Upper lobe of right lung (tissue), 1 donor: ENCODE measurements around the gene ATP2A1. TPM values are rescaled to one million over a fixed set of nuclear protein-coding genes. Genes with fewer than 3 reads are reported as not detected.

ENCODE experiments used
- ATAC-seq: fragments of 200-7000 bp; cut with Tn5 transposase; one replicate; pipeline ENCODE4 v1.9.1; 2020; ENCODE audit warnings: mild to moderate bottlenecking, moderate library complexity
- DNase-seq: peaks from one replicate; pipeline ENCODE4 v3.0.0-alpha.2; 2020
- H3K27ac ChIP-seq: fragments of 200-600 bp; one replicate; pipeline ENCODE4 v1.8.0; 2022
- H3K27me3 ChIP-seq: fragments of 200-600 bp; one replicate; pipeline ENCODE4 v1.8.0; 2022; ENCODE audit warnings: mild to moderate bottlenecking
- H3K36me3 ChIP-seq: fragments of 200-600 bp; one replicate; pipeline ENCODE4 v1.8.0; 2022
- H3K4me1 ChIP-seq: fragments of 200-600 bp; one replicate; pipeline ENCODE4 v1.8.0; 2022
- H3K4me3 ChIP-seq: fragments of 200-600 bp; one replicate; pipeline ENCODE4 v1.8.0; 2022; ENCODE audit warnings: mild to moderate bottlenecking
- H3K9me3 ChIP-seq: fragments of 200-600 bp; one replicate; pipeline ENCODE4 v1.8.0; 2022
- CTCF ChIP-seq: fragments of 200-600 bp; IDR thresholded peaks from one replicate; pipeline ENCODE4 v1.8.0; 2022; ENCODE audit warnings: antibody characterized with exemption
- intact Hi-C: fragments of 100-400 bp; cut with DNase I; formaldehyde crosslinking; loops from one replicate; pipeline ENCODE4 v1.11.0; 2022
- total RNA-seq: library from RNA; stranded (reverse); fragmentation: NEBNext Ultra II Directional; extraction: Animal tissue kit (Norgen Biotek cat#: 25700); gene quantifications from one replicate; pipeline ENCODE4 v1.2.1, GENCODE V29; 2021
- donor health status: DM: no; HTN: yes; CAD: no; lungs with severe emphysema.

Gene ATP2A1
- total RNA-seq, 1 donor from 2014 or later: 0.46 TPM

GRCh38 chr16:28846080-28846932 is 32.0 kb upstream of the ATP2A1 start, which contains the start of gene TUFM:
Gene TUFM, minus strand, starts transcription at chr16:28846348. Its CDS starts 79 bp downstream, at chr16:28846269.
- H3K9me3 ChIP-seq: no peaks in the 10 kb centered on the region
- H3K27me3 ChIP-seq: no peaks in the 10 kb centered on the region
- DNase-seq (peak; percentile 99), ATAC-seq (peak; percentile 97)
- peaks cover 37% of the 10 kb centered on the region for H3K36me3 ChIP-seq
- H3K4me1 ChIP-seq: peaks cover 16% of the 10 kb centered on the region
- intact Hi-C loops: no loop called here
- peak within 1 kb of the TSS; percentile 89 for H3K27ac ChIP-seq
- peak within 1 kb of the TSS; percentile 76 for H3K4me3 ChIP-seq
- peak; percentile 73 for TF ChIP-seq CTCF

DNA sequence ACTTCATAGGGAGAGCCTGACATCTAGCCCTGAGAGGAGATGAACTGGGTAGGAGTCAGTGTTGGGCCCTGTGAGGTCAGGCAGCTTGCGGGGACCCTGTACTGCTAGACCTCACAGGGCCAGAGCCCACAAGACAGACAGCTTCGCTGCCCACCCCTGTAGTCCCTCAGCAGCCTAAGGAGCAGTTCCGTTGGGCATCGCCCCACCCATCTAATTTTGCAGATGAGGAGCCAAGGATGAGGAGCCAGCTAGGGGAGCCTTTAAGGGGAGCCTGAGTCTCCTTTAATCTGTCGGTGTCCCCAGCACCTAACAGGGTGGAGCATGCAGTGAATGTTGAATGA is 31.4 kb upstream of the ATP2A1 start:
- no peaks in the 10 kb centered on the region for H3K9me3 ChIP-seq
- no peak for TF ChIP-seq CTCF
- H3K36me3 ChIP-seq: peaks cover 31% of the 10 kb centered on the region
- H3K27me3 ChIP-seq: no peaks in the 10 kb centered on the region
- H3K4me1 ChIP-seq: peaks cover 16% of the 10 kb centered on the region
- intact Hi-C loops: no loop called here
- peak overlapping the region; percentile 89 for H3K27ac ChIP-seq
- peak overlapping the region; percentile 76 for H3K4me3 ChIP-seq
- no peak for DNase-seq
- ATAC-seq: peak; percentile 1

DNA sequence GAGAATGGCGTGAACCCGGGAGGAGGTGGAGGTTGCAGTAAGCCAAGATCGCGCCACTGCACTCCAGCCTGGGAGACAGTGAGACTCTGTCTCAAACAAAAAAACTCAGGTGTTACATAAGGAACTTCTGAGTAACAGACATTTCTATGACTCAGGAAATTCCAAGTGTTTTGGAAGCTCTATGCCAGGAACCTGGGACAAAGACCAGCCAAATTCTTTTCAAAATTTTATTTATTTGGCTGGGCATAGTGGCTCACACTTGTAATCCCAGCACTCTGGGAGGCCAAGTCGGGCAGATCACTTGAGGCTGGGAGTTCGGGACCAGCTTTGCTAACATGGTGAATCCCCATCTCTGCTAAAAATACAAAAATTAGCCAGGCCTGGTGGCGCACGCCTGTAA is 19.9 kb upstream of the ATP2A1 start:
- no peak for DNase-seq
- H3K4me1 ChIP-seq: peaks cover 5% of the 10 kb centered on the region
- no peaks in the 10 kb centered on the region for H3K36me3 ChIP-seq
- intact Hi-C loops: no loop called here
- H3K9me3 ChIP-seq: no peaks in the 10 kb centered on the region
- no peaks in the 10 kb centered on the region for H3K27me3 ChIP-seq
- ATAC-seq: no peak
- H3K27ac ChIP-seq: no peak overlapping the region
- H3K4me3 ChIP-seq: no peak overlapping the region
- TF ChIP-seq CTCF: no peak

DNA sequence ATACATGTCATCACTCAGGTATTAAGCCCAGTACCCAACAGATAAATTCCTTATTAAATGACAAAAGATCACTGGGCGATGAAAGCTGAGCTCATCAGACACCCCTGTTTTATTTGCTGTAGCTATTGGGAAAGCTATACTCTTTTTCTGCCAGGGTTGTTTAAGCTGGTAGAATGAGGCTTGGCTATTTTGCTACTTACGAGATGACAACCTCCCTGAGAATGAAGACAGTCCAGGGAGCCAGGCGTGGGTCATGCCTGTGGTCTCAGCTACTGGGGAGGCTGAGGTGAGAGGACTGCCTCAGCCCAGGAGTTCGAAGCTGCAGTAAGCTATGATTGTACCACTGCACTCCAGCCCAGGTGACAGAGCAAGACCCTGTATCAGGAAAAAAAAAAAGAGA is 19.0 kb upstream of the ATP2A1 start:
- peaks cover 7% of the 10 kb centered on the region for H3K4me1 ChIP-seq
- ATAC-seq: no peak
- H3K27me3 ChIP-seq: no peaks in the 10 kb centered on the region
- H3K36me3 ChIP-seq: no peaks in the 10 kb centered on the region
- no peak overlapping the region for H3K4me3 ChIP-seq
- no peaks in the 10 kb centered on the region for H3K9me3 ChIP-seq
- H3K27ac ChIP-seq: no peak overlapping the region
- TF ChIP-seq CTCF: no peak
- no peak for DNase-seq
- intact Hi-C loops: no loop called here

GRCh38 chr16:28863929-28864793 is 14.1 kb upstream of the ATP2A1 start:
- ATAC-seq (no peak), DNase-seq (no peak)
- Histone ChIP-seq H3K27ac (peak overlapping the region; percentile 95), H3K4me3 (peak overlapping the region; percentile 85), H3K27me3 (no peaks in the 10 kb centered on the region), H3K36me3 (peaks cover 23% of the 10 kb centered on the region), H3K9me3 (no peaks in the 10 kb centered on the region), H3K4me1 (peaks cover 18% of the 10 kb centered on the region)
- intact Hi-C loops: no loop called here
- no peak for TF ChIP-seq CTCF
